HepG2 (cell line): ENCODE measurements around the gene BBS4. TPM values are rescaled to one million over a fixed set of nuclear protein-coding genes. Genes with fewer than 3 reads are reported as not detected.

ENCODE experiments used
- ARHGAP35 ChIP-seq: sonication (generic); formaldehyde crosslinking; IDR thresholded peaks from 2 replicates; pipeline ENCODE4 v1.9.0; 2022; ENCODE audit warnings: mild to moderate bottlenecking, inconsistent platforms, moderate library complexity, missing genetic modification reagents, borderline replicate concordance
- ARID5B ChIP-seq: IDR thresholded peaks from 2 replicates; pipeline ENCODE4 v1.4.0; 2020; ENCODE audit warnings: mild to moderate bottlenecking, missing genetic modification reagents
- ARNT ChIP-seq: fragments of 450-650 bp; IDR thresholded peaks from 2 replicates; pipeline ENCODE4 v1.6.1; 2017
- CHCHD3 ChIP-seq: sonication (generic); formaldehyde crosslinking; IDR thresholded peaks from 2 replicates; pipeline ENCODE4 v1.8.0; 2022; ENCODE audit warnings: mild to moderate bottlenecking, missing genetic modification reagents, moderate library complexity
- DNMT1 ChIP-seq: sonication (generic); formaldehyde crosslinking; IDR thresholded peaks from 2 replicates; pipeline ENCODE4 v1.5.1; 2020; ENCODE audit warnings: mild to moderate bottlenecking, missing genetic modification reagents
- DNMT3B ChIP-seq: conservative IDR thresholded peaks from 2 replicates; pipeline ENCODE4 v1.6.1; 2016; ENCODE audit warnings: missing biosample characterization, control low read depth
- KAT2B ChIP-seq: fragments of 150-350 bp; IDR thresholded peaks from 2 replicates; pipeline ENCODE4 v1.6.1; 2014; ENCODE audit warnings: low read depth, low read length, borderline replicate concordance
- LCORL ChIP-seq, 2 experiments: fragments of 450-650 bp in 1 of 2; sonication (generic) in 1 of 2; formaldehyde crosslinking in 1 of 2; IDR thresholded peaks; 2 replicates each; pipeline versions ENCODE4 v1.5.0 to v1.6.1; 2017 to 2020; ENCODE audit warnings: antibody characterized with exemption in 1 of 2, missing genetic modification reagents in 1 of 2
- MIER2 ChIP-seq: IDR thresholded peaks from 2 replicates; pipeline ENCODE4 v1.6.1; 2016; ENCODE audit warnings: missing biosample characterization, missing genetic modification reagents
- PPARG ChIP-seq: conservative IDR thresholded peaks from 2 replicates; pipeline ENCODE4 v1.6.1; 2016; ENCODE audit warnings: missing biosample characterization, missing genetic modification reagents
- RARA ChIP-seq: IDR thresholded peaks from 2 replicates; pipeline ENCODE4 v1.6.1; 2016; ENCODE audit warnings: missing genetic modification reagents, missing compliant biosample characterization
- SRSF4 ChIP-seq: fragments of 200-400 bp; formaldehyde crosslinking; IDR thresholded peaks from one replicate; pipeline ENCODE4 v1.6.1; 2018; ENCODE audit warnings: mild to moderate bottlenecking, low read depth, low read length, moderate library complexity; ENCODE audit not compliant: poor library complexity, severe bottlenecking
- STAT6 ChIP-seq: sonication (generic); formaldehyde crosslinking; IDR thresholded peaks from 2 replicates; pipeline ENCODE4 v1.4.0; 2020; ENCODE audit warnings: missing genetic modification reagents, mild to moderate bottlenecking, borderline replicate concordance
- ZBTB42 ChIP-seq: sonication (generic); formaldehyde crosslinking; IDR thresholded peaks from 2 replicates; pipeline ENCODE4 v1.5.0; 2020; ENCODE audit warnings: mild to moderate bottlenecking, missing genetic modification reagents
- ZNF414 ChIP-seq: sonication (generic); formaldehyde crosslinking; IDR thresholded peaks from 2 replicates; pipeline ENCODE4 v1.5.0; 2020; ENCODE audit warnings: missing genetic modification reagents
- ZNF562 ChIP-seq: sonication (generic); formaldehyde crosslinking; IDR thresholded peaks from 2 replicates; pipeline ENCODE4 v1.8.0; 2022; ENCODE audit warnings: missing genetic modification reagents, borderline replicate concordance
- ZNF788 ChIP-seq: sonication (generic); formaldehyde crosslinking; IDR thresholded peaks from 2 replicates; pipeline ENCODE4 v1.5.0; 2020; ENCODE audit warnings: mild to moderate bottlenecking, missing genetic modification reagents, borderline replicate concordance
- polyA plus RNA-seq, 8 experiments: library from polyadenylated mRNA; depleted of rRNA in 3 of 8; stranded (reverse) in 7 of 8; unstranded in 1 of 8; fragments of >200 nt; fragmentation: Illumina TruSeq in 4 of 8; extraction: Trizol in 4 of 8; gene quantifications; 2 replicates each; pipeline versions ENCODE4 v1.2.1 to v1.2.3, GENCODE V29; 2011 to 2016; ENCODE audit warnings: low read depth in 4 of 8, missing spikeins in 1 of 8, mixed read lengths in 1 of 8; ENCODE audit not compliant: insufficient read depth in 1 of 8
- total RNA-seq, 5 experiments: library from RNA; depleted of rRNA; stranded (reverse); fragments of >200 nt; fragmentation: Illumina TruSeq; extraction: Trizol; gene quantifications; 2 replicates each; pipeline ENCODE4 v1.2.3, GENCODE V29; 2016; ENCODE audit warnings: low read depth in 1 of 5
- TF ChIP-seq, protein P1 (sequence below): IDR thresholded peaks from 2 replicates; pipeline ENCODE4 v1.6.1; 2016; ENCODE audit warnings: low read depth

Gene BBS4
- total and polyA plus RNA-seq, 2 of the 13 experiments (the other 11 are each of a cell fraction or from before 2014, with no cell fraction given), result 16.0 to 21.3 TPM

DNA sequence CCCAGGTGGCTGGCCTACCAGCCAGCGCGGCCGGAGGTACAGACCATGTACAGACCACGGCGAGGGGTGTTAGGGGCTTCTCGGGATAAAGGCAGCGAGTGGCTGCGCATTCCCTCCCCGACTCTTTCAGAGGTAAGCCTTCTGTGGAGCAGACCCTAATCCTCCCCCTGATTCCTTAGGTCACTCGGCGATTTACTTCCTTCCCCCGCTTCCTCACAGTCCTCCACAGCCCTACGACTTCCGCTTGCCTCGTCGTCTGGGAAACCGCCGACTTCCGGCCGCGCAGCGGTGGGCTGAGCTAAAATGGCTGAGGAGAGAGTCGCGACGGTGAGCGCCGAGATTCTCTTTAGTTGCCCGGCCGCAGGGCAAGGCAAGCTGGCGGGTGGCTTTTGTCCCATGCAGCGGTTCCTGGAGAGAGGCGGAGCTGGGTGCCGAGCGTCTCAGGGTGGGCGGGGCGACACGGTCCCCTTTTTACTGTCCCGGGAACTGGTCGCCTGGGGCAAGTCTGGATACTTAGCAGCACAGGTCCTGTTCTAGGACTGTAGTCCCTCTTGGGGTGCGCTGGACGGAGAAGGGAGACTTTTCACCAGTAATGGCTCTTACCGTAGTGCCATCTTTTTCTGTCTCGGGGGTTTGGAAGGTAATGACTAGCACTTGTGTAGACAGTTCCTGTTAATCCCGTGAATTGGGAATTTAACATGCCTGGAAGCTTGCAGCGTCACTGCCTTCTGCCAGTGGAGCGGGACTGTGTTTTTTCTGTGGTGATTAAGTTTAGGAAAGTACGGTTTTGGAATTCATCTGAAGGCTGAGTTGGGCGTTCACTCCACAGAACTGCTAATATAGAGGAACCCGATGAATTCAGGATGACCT is at the start of gene BBS4, which contains the start of gene HIGD2B (continued):
- TF ChIP-seq ARID5B (CRISPR knock-in tag) (0 out of 2 replicates have a peak, but pooled peaks have one; percentile 18), ZNF788 (CRISPR knock-in tag) (0 out of 2 replicates have a peak, but pooled peaks have one; percentile 27), MIER2 (CRISPR knock-in tag) (no peak; the same call in 1 of the 2 replicates), SRSF4 (no peak), ARHGAP35 (CRISPR knock-in tag) (peak; percentile 29; the same call in 1 of the 2 replicates), RARA (CRISPR knock-in tag) (no peak), LCORL (IDR thresholded peaks at IDR 0.05) (no peak), LCORL (CRISPR knock-in tag; IDR thresholded peaks at IDR 0.05) (no peak), ZBTB42 (CRISPR knock-in tag) (no peak), DNMT3B (CRISPR knock-in tag) (peak; percentile 44; the same call in 1 of the 2 replicates), CHCHD3 (CRISPR knock-in tag) (no peak), PPARG (CRISPR knock-in tag) (no peak), KAT2B (no peak), ZNF414 (CRISPR knock-in tag) (no peak), STAT6 (CRISPR knock-in tag) (no peak; the same call in 1 of the 2 replicates), ARNT (no peak), ZNF562 (CRISPR knock-in tag) (no peak), DNMT1 (no peak)
- TF ChIP-seq, protein P1, sequence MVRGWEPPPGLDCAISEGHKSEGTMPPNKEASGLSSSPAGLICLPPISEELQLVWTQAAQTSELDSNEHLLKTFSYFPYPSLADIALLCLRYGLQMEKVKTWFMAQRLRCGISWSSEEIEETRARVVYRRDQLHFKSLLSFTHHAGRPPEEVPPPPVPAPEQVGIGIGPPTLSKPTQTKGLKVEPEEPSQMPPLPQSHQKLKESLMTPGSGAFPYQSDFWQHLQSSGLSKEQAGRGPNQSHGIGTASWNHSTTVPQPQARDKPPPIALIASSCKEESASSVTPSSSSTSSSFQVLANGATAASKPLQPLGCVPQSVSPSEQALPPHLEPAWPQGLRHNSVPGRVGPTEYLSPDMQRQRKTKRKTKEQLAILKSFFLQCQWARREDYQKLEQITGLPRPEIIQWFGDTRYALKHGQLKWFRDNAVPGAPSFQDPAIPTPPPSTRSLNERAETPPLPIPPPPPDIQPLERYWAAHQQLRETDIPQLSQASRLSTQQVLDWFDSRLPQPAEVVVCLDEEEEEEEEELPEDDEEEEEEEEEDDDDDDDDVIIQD, result 0 out of 2 replicates have a peak, but pooled peaks have one; percentile 13
